HepG2 (cell line): Measurements from ENCODE around the gene RTEL1. TPM values are rescaled to one million over a fixed set of nuclear protein-coding genes. Genes with fewer than 3 reads are reported as not detected.

Source experiments
- ARID3A ChIP-seq: IDR thresholded peaks from 2 replicates; pipeline ENCODE4 v1.6.1; 2012; ENCODE audit warnings: low read depth, low read length, improper control_type of control experiment
- CENPT ChIP-seq: sonication (generic); formaldehyde crosslinking; IDR thresholded peaks from 2 replicates; pipeline ENCODE4 v1.8.0; 2022; ENCODE audit warnings: low read depth, mild to moderate bottlenecking, moderate library complexity, missing genetic modification reagents
- CTCF ChIP-seq: sonication (generic); formaldehyde crosslinking; IDR thresholded peaks from 2 replicates; pipeline ENCODE4 v1.5.0; 2020; ENCODE audit warnings: mild to moderate bottlenecking, missing genetic modification reagents, moderate library complexity
- EHMT2 ChIP-seq: fragments of 200-600 bp; sonication (generic); IDR thresholded peaks from 2 replicates; pipeline ENCODE4 v1.7.0; 2017; ENCODE audit warnings: antibody characterized with exemption, low read depth, low read length, borderline replicate concordance
- FOXK2 ChIP-seq: fragments of 450-650 bp; IDR thresholded peaks from 2 replicates; pipeline ENCODE4 v1.6.1; 2016
- GATA4 ChIP-seq: sonication (generic); IDR thresholded peaks from 2 replicates; pipeline ENCODE4 v1.6.1; 2016; ENCODE audit warnings: antibody characterized with exemption, low read depth, borderline replicate concordance
- GZF1 ChIP-seq: sonication (generic); formaldehyde crosslinking; IDR thresholded peaks from 2 replicates; pipeline ENCODE4 v1.5.1; 2020; ENCODE audit warnings: mild to moderate bottlenecking, missing genetic modification reagents
- HNF1A ChIP-seq, 2 experiments: sonication (generic) in 1 of 2; formaldehyde crosslinking in 1 of 2; IDR thresholded peaks; 2 replicates each; pipeline versions ENCODE4 v1.4.0 to v1.6.1; 2016 to 2020; ENCODE audit warnings: borderline replicate concordance in 1 of 2, low read depth in 1 of 2, mild to moderate bottlenecking in 1 of 2, missing genetic modification reagents in 1 of 2
- HOXA5 ChIP-seq: sonication (generic); formaldehyde crosslinking; IDR thresholded peaks from 2 replicates; pipeline ENCODE4 v1.4.0; 2020; ENCODE audit warnings: missing genetic modification reagents
- KDM3A ChIP-seq: IDR thresholded peaks from 2 replicates; pipeline ENCODE4 v1.6.1; 2018; ENCODE audit warnings: low read depth, missing compliant biosample characterization
- MXD3 ChIP-seq: IDR thresholded peaks from 2 replicates; pipeline ENCODE4 v1.6.1; 2016; ENCODE audit warnings: mild to moderate bottlenecking, missing biosample characterization, missing genetic modification reagents
- MYNN ChIP-seq: sonication (generic); formaldehyde crosslinking; IDR thresholded peaks from 2 replicates; pipeline ENCODE4 v1.4.0; 2020; ENCODE audit warnings: mild to moderate bottlenecking, low read depth, missing genetic modification reagents
- SAFB2 ChIP-seq: sonication (generic); formaldehyde crosslinking; IDR thresholded peaks from 2 replicates; pipeline ENCODE4 v1.5.1; 2020; ENCODE audit warnings: missing genetic modification reagents, low read depth, mild to moderate bottlenecking, borderline replicate concordance
- TEAD2 ChIP-seq: sonication (generic); formaldehyde crosslinking; IDR thresholded peaks from 2 replicates; pipeline ENCODE4 v1.9.0; 2021; ENCODE audit warnings: missing genetic modification reagents
- ZNF24 ChIP-seq: fragments of 450-650 bp; IDR thresholded peaks from 2 replicates; pipeline ENCODE4 v1.6.1; 2017; ENCODE audit warnings: antibody characterized with exemption, mild to moderate bottlenecking
- ZNF350 ChIP-seq: sonication (generic); formaldehyde crosslinking; IDR thresholded peaks from 2 replicates; pipeline ENCODE4 v1.4.0; 2020; ENCODE audit warnings: mild to moderate bottlenecking, low read depth, missing genetic modification reagents, borderline replicate concordance
- ZNF570 ChIP-seq: sonication (generic); formaldehyde crosslinking; IDR thresholded peaks from 2 replicates; pipeline ENCODE4 v1.4.0; 2020; ENCODE audit warnings: mild to moderate bottlenecking, missing genetic modification reagents, borderline replicate concordance
- ZNF782 ChIP-seq: sonication (generic); formaldehyde crosslinking; IDR thresholded peaks from 2 replicates; pipeline ENCODE4 v1.4.0; 2020; ENCODE audit warnings: missing genetic modification reagents, mild to moderate bottlenecking, borderline replicate concordance
- ZNF788 ChIP-seq: sonication (generic); formaldehyde crosslinking; IDR thresholded peaks from 2 replicates; pipeline ENCODE4 v1.5.0; 2020; ENCODE audit warnings: mild to moderate bottlenecking, missing genetic modification reagents, borderline replicate concordance
- ZSCAN22 ChIP-seq: sonication (generic); formaldehyde crosslinking; IDR thresholded peaks from 2 replicates; pipeline ENCODE4 v1.4.0; 2020; ENCODE audit warnings: mild to moderate bottlenecking, missing genetic modification reagents
- polyA plus RNA-seq, 8 experiments: library from polyadenylated mRNA; depleted of rRNA in 3 of 8; stranded (reverse) in 7 of 8; unstranded in 1 of 8; fragments of >200 nt; fragmentation: Illumina TruSeq in 4 of 8; extraction: Trizol in 4 of 8; gene quantifications; 2 replicates each; pipeline versions ENCODE4 v1.2.1 to v1.2.3, GENCODE V29; 2011 to 2016; ENCODE audit warnings: low read depth in 4 of 8, missing spikeins in 1 of 8, mixed read lengths in 1 of 8; ENCODE audit not compliant: insufficient read depth in 1 of 8
- total RNA-seq, 5 experiments: library from RNA; depleted of rRNA; stranded (reverse); fragments of >200 nt; fragmentation: Illumina TruSeq; extraction: Trizol; gene quantifications; 2 replicates each; pipeline ENCODE4 v1.2.3, GENCODE V29; 2016; ENCODE audit warnings: low read depth in 1 of 5

Gene RTEL1
- total and polyA plus RNA-seq, 2 of the 13 experiments (the other 11 are each of a cell fraction or from before 2014, with no cell fraction given): 21.8 to 36.4 TPM

GRCh38 chr20:63740627-63741353 is 82.7 kb downstream of the RTEL1 start (continued):
- no peak for TF ChIP-seq EHMT2
- peak; percentile 72 for TF ChIP-seq CTCF
- no peak for TF ChIP-seq FOXK2
- peak; percentile 99 for TF ChIP-seq HNF1A (IDR thresholded peaks at IDR 0.05; ENCODE audit: low read depth)
- TF ChIP-seq HNF1A (CRISPR knock-in tag; IDR thresholded peaks at IDR 0.05; ENCODE audit: borderline replicate concordance): peak; percentile 100
- TF ChIP-seq MYNN (CRISPR knock-in tag): no peak
- peak; percentile 89; the same call in 1 of the 2 replicates for TF ChIP-seq ZNF782 (CRISPR knock-in tag)
- peak; percentile 89 for TF ChIP-seq SAFB2 (CRISPR knock-in tag)
- no peak for TF ChIP-seq TEAD2 (CRISPR knock-in tag)
- peak; percentile 90; the same call in 1 of the 2 replicates for TF ChIP-seq GZF1 (CRISPR knock-in tag)
- TF ChIP-seq ZNF350 (CRISPR knock-in tag): peak; percentile 100
- peak; percentile 78 for TF ChIP-seq MXD3
- TF ChIP-seq ZNF788 (CRISPR knock-in tag): peak; percentile 99; the same call in 1 of the 2 replicates
- TF ChIP-seq ARID3A: no peak
- TF ChIP-seq KDM3A (CRISPR knock-in tag): peak; percentile 99
- TF ChIP-seq HOXA5 (CRISPR knock-in tag): peak; percentile 99
- 0 out of 2 replicates have a peak, but pooled peaks have one; percentile 18 for TF ChIP-seq ZSCAN22
- peak; percentile 62; the same call in 1 of the 2 replicates for TF ChIP-seq GATA4
- no peak for TF ChIP-seq CENPT
- TF ChIP-seq ZNF570: peak; percentile 92; the same call in 1 of the 2 replicates
- peak; percentile 16; the same call in 1 of the 2 replicates for TF ChIP-seq ZNF24
